OCI-LY1 (cell line): ENCODE results near the gene ZNF296.

Experiments
- CTCF ChIP-seq: fragments of 200-600 bp; sonication (generic), shearing (Covaris generic); IDR thresholded peaks from 2 replicates; pipeline ENCODE4 v1.5.1; 2017; ENCODE audit warnings: mild to moderate bottlenecking, antibody characterized with exemption, low read length, moderate library complexity, mixed read lengths
- EZH2 ChIP-seq: fragments of 200-600 bp; sonication (generic), shearing (Covaris generic); IDR thresholded peaks from 2 replicates; pipeline ENCODE4 v1.8.0; 2017; ENCODE audit warnings: borderline replicate concordance, mixed run types, mild to moderate bottlenecking, antibody characterized with exemption, low read length, moderate library complexity, mixed read lengths

- TF ChIP-seq CTCF, result no peak
- no peak for TF ChIP-seq EZH2
Observed at GRCh38 chr19:45078390-45079062, 2.2 kb upstream of the ZNF296 start.
